GM19372 (cell line): Measurements from ENCODE around the gene RMP24.
A peak's percentile ranks its signal among the peaks of the same experiment; 100 is the strongest.

Source experiments
- ATAC-seq: cut with Tn5 transposase; IDR thresholded peaks from one replicate; pipeline ENCODE4 v1.9.1; 2021; ENCODE audit warnings: mild to moderate bottlenecking, low read depth, moderate library complexity; ENCODE audit not compliant: unreplicated experiment

Gene RMP24

DNA sequence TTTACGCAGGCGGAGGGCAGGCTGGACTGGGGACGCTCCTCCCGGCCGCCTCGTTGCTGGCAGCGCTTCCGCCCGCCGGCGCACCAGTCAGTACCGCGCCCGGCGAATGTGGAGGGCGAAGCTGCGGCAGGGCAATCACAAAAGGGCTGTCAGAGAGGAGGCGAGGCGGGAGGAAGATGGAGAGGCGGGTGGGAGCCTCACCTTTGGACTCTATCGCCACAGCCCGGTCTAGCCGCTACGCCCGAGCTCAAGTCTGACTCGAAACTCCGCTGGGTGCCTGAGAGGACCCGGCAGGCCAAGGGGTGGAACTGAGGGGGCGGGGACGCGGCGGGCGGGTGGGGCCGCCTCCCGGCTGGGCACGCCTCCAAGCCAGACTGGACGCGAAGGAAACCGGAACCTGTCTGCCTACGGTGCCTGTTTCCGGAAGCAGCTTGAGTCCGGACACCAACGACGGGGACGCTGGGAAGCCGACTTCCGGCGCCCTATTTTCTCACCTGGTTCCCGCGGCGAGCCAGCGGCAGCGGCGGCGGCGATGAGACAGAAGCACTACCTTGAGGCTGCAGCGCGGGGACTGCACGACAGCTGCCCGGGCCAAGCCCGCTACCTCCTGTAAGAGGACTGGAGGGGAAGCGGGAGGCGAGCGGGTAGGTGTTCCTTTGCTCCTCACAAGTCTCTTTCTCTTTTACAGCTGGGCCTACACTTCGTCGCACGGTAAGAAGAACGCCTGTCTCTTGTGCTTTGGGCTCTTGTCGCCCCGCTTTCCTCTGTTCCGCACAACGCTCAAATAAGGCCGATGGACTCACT, at the start of gene RMP24:
Gene RMP24 (plus strand): TSS at position 483 of the 804 bp plus-strand sequence.
- peak; percentile 87 for ATAC-seq

- ATAC-seq: no peak
These were observed 48.4 kb upstream of the RMP24 start for GRCh38 chr18:35923939-35924684.

GRCh38 chr18:35926884-35927283, 45.6 kb upstream of the RMP24 start:
- ATAC-seq: no peak

DNA sequence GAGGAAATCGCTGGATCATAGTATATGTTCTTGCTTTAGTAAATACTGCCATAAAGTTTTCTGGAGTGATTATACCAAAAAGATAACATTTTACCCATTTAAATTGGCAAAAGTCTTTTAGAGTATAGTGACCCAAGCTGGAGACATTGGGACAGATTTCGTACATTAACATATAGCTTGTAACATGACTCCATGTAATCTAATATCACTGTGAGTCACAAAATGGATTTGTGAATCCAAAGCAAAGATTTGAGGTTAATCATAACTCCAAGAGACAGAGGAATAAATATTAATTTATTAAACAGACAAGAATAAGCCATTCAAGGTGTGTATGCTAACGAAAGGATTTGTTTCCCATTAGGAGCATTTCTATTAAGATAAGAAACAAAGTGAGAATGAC, 45.0 kb upstream of the RMP24 start:
- no peak for ATAC-seq

- ATAC-seq: no peak
These were observed 38.5 kb upstream of the RMP24 start for GRCh38 chr18:35933982-35934381.

DNA sequence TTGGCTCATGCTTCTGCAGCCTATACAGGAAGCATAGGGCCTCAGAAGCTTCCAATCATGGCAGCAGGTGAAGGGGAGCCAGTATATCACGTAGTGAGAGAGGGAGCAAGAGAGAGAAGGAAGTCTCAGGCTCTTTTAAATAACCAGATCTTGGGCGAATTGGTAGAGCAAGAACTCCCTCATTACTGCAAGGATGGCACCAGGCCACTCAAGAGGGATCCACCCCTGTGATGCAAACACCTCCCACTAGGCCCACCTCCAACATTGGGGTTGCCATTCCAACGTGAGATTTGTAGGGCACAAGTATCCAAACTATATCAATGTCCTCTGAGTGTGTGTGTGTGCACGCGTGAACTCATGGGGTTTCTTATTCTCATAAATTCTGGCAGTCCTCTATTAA, 37.6 kb upstream of the RMP24 start:
- ATAC-seq: no peak

GRCh38 chr18:35935805-35936204, 36.7 kb upstream of the RMP24 start:
- no peak for ATAC-seq

DNA sequence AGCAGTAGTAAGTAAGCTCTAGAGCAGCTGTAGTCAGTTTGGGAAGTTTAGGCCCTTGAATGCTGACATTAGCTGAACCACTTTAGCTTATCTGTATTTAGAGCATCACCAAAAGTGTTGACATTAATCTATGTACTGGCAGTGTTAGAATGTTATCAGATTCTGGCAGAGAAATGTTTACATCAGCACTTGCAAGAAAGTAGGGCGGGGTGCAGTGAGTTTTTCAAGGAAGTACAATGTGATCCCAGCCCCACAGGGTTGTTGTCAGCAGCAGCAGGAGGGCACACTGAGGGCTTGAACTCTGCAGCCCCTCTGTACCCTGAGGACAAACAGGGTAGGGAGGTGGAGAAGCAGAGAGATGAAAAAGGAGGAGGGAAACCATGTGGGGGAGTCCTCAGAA, 35.5 kb upstream of the RMP24 start:
- no peak for ATAC-seq

- no peak for ATAC-seq
These were observed 34.3 kb upstream of the RMP24 start for GRCh38 chr18:35938158-35938557.

GRCh38 chr18:35938562-35938961, 33.9 kb upstream of the RMP24 start:
- ATAC-seq: no peak

DNA sequence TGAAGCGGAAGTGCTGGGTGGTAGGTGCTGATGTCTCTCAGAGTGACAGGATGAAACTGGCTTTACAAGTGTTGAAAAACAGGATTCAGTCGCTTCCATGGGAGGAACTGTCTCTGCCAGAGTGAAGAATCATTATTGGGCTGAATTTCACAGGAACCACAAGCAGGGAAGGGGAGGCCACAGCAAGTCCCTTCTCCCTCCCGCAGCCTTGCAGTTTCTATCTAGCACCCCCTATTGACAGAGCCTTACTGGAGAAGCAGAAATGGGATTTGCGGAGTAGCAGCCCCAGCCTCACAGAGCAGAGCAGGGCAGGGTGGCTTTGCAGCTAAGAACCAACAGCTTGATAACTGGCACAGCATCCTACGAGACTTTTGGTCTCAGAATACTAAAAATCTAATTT, 33.3 kb upstream of the RMP24 start:
- ATAC-seq: no peak

DNA sequence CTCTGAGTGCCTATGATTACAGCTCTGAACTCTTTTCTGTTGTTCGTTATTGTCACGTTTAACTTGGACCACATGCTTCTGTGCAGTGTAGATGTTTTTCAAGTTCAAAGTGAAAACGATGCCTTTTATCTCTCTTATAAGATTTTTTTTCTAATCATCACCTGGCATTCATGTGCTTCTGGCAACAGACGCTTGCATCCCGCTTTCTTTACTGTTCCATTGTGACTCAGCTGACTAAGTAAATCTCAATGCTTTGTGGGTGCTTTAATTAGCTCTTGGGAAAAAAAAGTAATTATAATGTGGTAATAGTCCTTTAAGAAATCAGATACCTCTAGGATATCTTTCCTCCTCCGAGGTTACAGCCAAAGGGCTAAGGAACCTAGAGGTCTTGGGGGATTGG, 31.2 kb upstream of the RMP24 start:
- ATAC-seq: no peak

DNA sequence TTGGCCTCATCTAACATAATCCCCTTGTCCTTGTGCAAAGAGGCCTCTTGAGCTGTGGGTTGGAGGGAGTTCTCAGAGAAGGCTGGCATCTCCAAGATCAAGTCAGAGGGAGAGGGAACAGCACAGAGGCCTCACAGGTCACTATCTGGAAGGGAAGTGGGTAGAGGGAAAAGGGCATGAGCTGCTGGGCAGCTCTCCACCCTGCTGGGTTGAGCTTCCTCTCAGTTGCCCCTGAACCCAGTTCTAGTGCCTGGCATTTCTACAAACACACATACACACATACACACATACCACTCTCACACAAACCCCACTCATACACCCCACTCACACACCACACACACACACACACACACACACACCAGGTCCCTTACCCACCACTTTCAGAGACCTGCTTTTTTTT, 30.3 kb upstream of the RMP24 start:
- no peak for ATAC-seq

DNA sequence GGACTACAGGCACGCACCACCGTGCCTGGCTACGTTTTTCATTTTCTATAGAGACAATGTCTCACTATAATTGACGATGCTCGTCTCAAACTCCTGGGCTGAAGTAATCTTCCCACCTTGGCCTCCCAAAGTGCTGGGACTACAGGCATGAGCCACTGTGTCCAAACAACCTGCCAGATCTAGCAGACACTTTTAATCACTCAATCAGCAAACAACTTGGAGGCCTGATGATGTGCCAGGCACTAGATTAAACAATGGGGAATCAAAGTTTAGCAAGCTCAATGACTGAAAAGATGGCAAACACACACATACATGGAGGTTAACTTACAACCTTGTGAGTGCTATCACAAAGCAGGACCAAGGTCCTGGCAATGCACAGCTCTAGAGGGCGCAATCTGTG, 29.8 kb upstream of the RMP24 start:
- no peak for ATAC-seq

- ATAC-seq: no peak
These were observed 24.4 kb upstream of the RMP24 start for GRCh38 chr18:35948080-35948479.

- ATAC-seq: no peak
These were observed 23.4 kb upstream of the RMP24 start for GRCh38 chr18:35949090-35949489.

DNA sequence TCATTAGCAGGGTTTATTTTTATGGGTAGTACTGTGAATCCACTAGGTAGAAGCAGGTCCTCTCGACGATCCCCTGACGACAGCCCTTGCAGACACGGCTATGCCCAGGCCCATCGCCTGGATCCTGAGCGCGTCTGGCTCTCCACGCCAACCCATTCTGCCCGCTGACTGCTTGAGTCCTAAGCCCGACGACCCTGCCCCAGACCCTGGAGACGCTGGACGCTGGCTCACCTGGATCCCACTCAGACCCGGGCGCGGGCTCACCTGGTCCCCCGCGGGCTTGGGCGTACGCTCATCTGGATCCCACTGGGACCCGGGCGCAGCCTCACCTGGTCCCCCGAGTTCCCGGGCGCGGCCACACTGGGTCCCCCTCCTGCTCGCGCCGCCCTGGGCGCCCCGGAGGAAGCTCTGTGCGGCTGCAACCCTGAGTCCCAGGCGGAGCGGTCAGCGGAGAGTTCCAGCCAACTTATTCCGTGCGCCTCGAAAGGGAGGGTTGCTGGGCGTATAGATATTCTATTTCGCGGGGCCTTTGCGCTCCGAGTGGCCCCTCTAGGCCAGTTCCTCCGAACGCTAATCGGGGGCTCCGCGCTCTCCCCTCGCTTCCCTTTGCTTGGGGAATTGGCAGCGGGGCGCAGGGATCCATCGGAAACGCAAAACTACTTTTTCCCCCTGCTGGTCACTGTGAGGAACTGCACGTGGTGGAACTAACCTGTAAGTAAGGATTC, 22.4 kb upstream of the RMP24 start:
- no peak for ATAC-seq

DNA sequence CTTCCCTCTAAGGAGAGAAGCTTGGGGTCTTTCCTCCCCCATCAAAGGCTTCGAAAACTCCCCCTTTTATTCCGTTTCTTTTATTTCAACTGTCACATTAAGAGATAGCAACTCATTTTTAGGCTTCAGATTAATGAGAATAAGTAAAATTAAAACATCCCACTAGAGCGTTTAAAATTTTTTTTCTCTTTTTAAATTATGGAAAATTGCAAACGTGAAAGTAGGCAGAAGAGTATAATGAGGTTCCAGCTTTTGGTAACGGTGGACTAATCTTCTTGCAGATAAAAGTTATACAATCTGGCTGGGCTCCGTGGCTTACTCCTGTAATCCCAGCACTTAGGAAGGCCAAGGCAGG, 21.9 kb upstream of the RMP24 start:
- ATAC-seq: no peak

DNA sequence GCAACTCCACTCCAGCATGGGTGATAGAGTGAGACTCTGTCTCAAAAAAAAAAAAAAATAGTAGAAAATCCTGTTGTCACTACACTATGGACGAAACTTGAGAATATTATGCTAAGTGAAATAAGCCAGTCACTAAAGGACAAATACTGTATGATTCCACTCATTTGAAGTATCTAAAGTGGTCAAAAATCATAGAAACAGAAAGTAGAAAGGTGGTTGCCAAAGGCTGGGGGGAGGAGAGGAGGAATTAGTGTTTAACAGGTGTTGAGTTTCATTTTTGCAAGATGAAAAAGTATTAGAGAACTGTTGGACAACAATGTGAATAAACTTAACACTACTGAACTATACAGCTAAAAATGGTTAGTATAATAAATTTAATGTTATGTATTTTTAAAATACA, 18.8 kb upstream of the RMP24 start:
- ATAC-seq: no peak

- ATAC-seq: no peak
These were observed 16.3 kb upstream of the RMP24 start for GRCh38 chr18:35956226-35956625.

GRCh38 chr18:35962320-35962719, 10.2 kb upstream of the RMP24 start:
- no peak for ATAC-seq
